Neural progenitor cell (in vitro differentiated cells): ENCODE results near the gene NUTM2G. TPM values are rescaled to one million over a fixed set of nuclear protein-coding genes. Genes with fewer than 3 reads are reported as not detected.
"Not testable (repeated sequence)": the region's sequence is repeated elsewhere in the genome, so short reads cannot be mapped to it uniquely, and the experiment has no call there.

Experiments used
- DNase-seq: peaks from one replicate; pipeline ENCODE4 v3.0.0-alpha.2; 2016; ENCODE audit warnings: low spot score
- H2AFZ ChIP-seq: fragments of 200-600 bp; sonication (generic); replicated peaks from 2 replicates; pipeline ENCODE4 v1.6.1; 2016; ENCODE audit warnings: antibody characterized with exemption
- H3F3A ChIP-seq: fragments of 200-600 bp; sonication (generic); 2 replicates; pipeline ENCODE4 v1.6.1; 2016; ENCODE audit warnings: antibody characterized with exemption, low read depth
- H3K27ac ChIP-seq: fragments of 200-600 bp; sonication (generic); 2 replicates; pipeline ENCODE4 v1.5.1; 2016; ENCODE audit warnings: mild to moderate bottlenecking
- H3K27me3 ChIP-seq: fragments of 200-600 bp; sonication (generic); 2 replicates; pipeline ENCODE4 v1.6.1; 2016; ENCODE audit warnings: mild to moderate bottlenecking, moderate library complexity
- H3K36me3 ChIP-seq: fragments of 200-600 bp; sonication (generic); 2 replicates; pipeline ENCODE4 v1.5.1; 2016
- H3K4me1 ChIP-seq: fragments of 200-600 bp; sonication (generic); 2 replicates; pipeline ENCODE4 v1.6.1; 2016; ENCODE audit warnings: mixed run types
- H3K4me2 ChIP-seq: fragments of 200-600 bp; sonication (generic); 2 replicates; pipeline ENCODE4 v1.6.1; 2016
- H3K4me3 ChIP-seq: fragments of 200-600 bp; sonication (generic); 2 replicates; pipeline ENCODE4 v1.5.1; 2016
- H3K79me2 ChIP-seq: fragments of 200-600 bp; sonication (generic); 2 replicates; pipeline ENCODE4 v1.6.1; 2016; ENCODE audit warnings: low read depth
- H3K9ac ChIP-seq: fragments of 200-600 bp; sonication (generic); 2 replicates; pipeline ENCODE4 v1.6.1; 2016
- H3K9me3 ChIP-seq: fragments of 200-600 bp; sonication (generic); 2 replicates; pipeline ENCODE4 v1.5.1; 2016; ENCODE audit warnings: low read depth
- H4K20me1 ChIP-seq: fragments of 200-600 bp; sonication (generic); 2 replicates; pipeline ENCODE4 v1.6.1; 2016; ENCODE audit warnings: low read depth
- H3K27ac Mint-ChIP-seq: 3 replicates; pipeline ENCODE4 v1.8.0; 2021; ENCODE audit warnings: mixed read lengths
- H3K27me3 Mint-ChIP-seq: 2 replicates; pipeline ENCODE4 v1.8.0; 2022; ENCODE audit warnings: low read depth, mild to moderate bottlenecking, inconsistent platforms, moderate library complexity, mixed read lengths; ENCODE audit not compliant: insufficient read depth
- H3K36me3 Mint-ChIP-seq: 3 replicates; pipeline ENCODE4 v1.8.0; 2021; ENCODE audit warnings: mixed read lengths
- H3K4me1 Mint-ChIP-seq: 3 replicates; pipeline ENCODE4 v1.8.0; 2021; ENCODE audit warnings: mixed read lengths
- H3K4me3 Mint-ChIP-seq: 3 replicates; pipeline ENCODE4 v1.8.0; 2021; ENCODE audit warnings: mild to moderate bottlenecking, moderate library complexity, mixed read lengths
- H3K9me3 Mint-ChIP-seq: 3 replicates; pipeline ENCODE4 v1.8.0; 2020; ENCODE audit warnings: mixed read lengths
- CTCF ChIP-seq: fragments of 200-600 bp; sonication (generic); IDR thresholded peaks from 2 replicates; pipeline ENCODE4 v1.5.1; 2017; ENCODE audit warnings: antibody characterized with exemption, mild to moderate bottlenecking
- EZH2 ChIP-seq: fragments of 200-600 bp; sonication (generic); IDR thresholded peaks from 2 replicates; pipeline ENCODE4 v1.6.1; 2017; ENCODE audit warnings: antibody characterized with exemption, mild to moderate bottlenecking, moderate library complexity
- EZH2phosphoT487 ChIP-seq: fragments of 200-600 bp; sonication (generic); IDR thresholded peaks from 2 replicates; pipeline ENCODE4 v1.6.1; 2017; ENCODE audit warnings: antibody characterized with exemption
- total RNA-seq: library from RNA; depleted of rRNA; stranded (reverse); fragments of >200 nt; gene quantifications from 2 replicates; pipeline ENCODE4 v1.2.3, GENCODE V29; 2015; ENCODE audit warnings: low replicate concordance

NUTM2G gene
- not detected in 2 replicates for total RNA-seq

- not testable (repeated sequence) for H3K4me1 Mint-ChIP-seq, H3K9me3 Mint-ChIP-seq, H4K20me1 ChIP-seq, H3K9ac ChIP-seq, H3K27ac ChIP-seq, H3K4me1 ChIP-seq, H3K36me3 ChIP-seq, H3K4me3 ChIP-seq, H3K27ac Mint-ChIP-seq, DNase-seq, H3F3A ChIP-seq, H2AFZ ChIP-seq, H3K36me3 Mint-ChIP-seq, H3K4me3 Mint-ChIP-seq, H3K4me2 ChIP-seq, H3K9me3 ChIP-seq, H3K27me3 Mint-ChIP-seq, H3K79me2 ChIP-seq, H3K27me3 ChIP-seq
Measured at GRCh38 chr9:96928543-96928942, at the start of gene NUTM2G. NUTM2G (plus strand) TSS chr9:96928843; CDS start chr9:96929025, 182 bp downstream.

- no peaks in the 10 kb centered on the region for H3K4me1 Mint-ChIP-seq
- peaks cover 7% of the 10 kb centered on the region for H3K9me3 Mint-ChIP-seq
Measured at GRCh38 chr9:96883922-96884321, 44.7 kb upstream of the NUTM2G start.

GRCh38 chr9:96884443-96884842 lies 44.2 kb upstream of the NUTM2G start:
- H3K36me3 Mint-ChIP-seq = peaks cover 15% of the 10 kb centered on the region
- TF ChIP-seq EZH2 (no peak), CTCF (no peak), EZH2phosphoT487 (no peak)

More at GRCh38 chr9:96883922-96884321, 44.7 kb upstream of the NUTM2G start:
- H3K9me3 ChIP-seq = no peaks in the 10 kb centered on the region
- no peaks in the 10 kb centered on the region for H3K79me2 ChIP-seq
- Mint-ChIP-seq H3K27ac (no peak overlapping the region), H3K27me3 (no peaks in the 10 kb centered on the region), H3K4me3 (no peak overlapping the region), H3K36me3 (peaks cover 15% of the 10 kb centered on the region)
- H3K9ac ChIP-seq = no peak overlapping the region
- DNase-seq = no peak
- H3K4me1 ChIP-seq = no peaks in the 10 kb centered on the region
- H3F3A ChIP-seq = no peaks in the 10 kb centered on the region
- no peaks in the 10 kb centered on the region for H3K27me3 ChIP-seq
- no peak overlapping the region for H3K4me2 ChIP-seq
- H4K20me1 ChIP-seq = peaks cover 2% of the 10 kb centered on the region
- H3K36me3 ChIP-seq = no peaks in the 10 kb centered on the region
- no peak for TF ChIP-seq EZH2
- TF ChIP-seq EZH2phosphoT487 = no peak
- TF ChIP-seq CTCF = no peak
- H2AFZ ChIP-seq = no peak overlapping the region
- no peak overlapping the region for H3K4me3 ChIP-seq
- H3K27ac ChIP-seq = no peak overlapping the region

GRCh38 chr9:96885424-96885823 lies 43.2 kb upstream of the NUTM2G start:
- Histone ChIP-seq H3K4me2 (no peak overlapping the region), H3K9me3 (no peaks in the 10 kb centered on the region), H3K27me3 (no peaks in the 10 kb centered on the region), H2AFZ (no peak overlapping the region), H3F3A (no peaks in the 10 kb centered on the region), H3K36me3 (no peaks in the 10 kb centered on the region), H3K79me2 (no peaks in the 10 kb centered on the region), H3K4me1 (no peaks in the 10 kb centered on the region), H3K4me3 (no peak overlapping the region), H3K9ac (no peak overlapping the region), H4K20me1 (peaks cover 2% of the 10 kb centered on the region), H3K27ac (no peak overlapping the region)
- Mint-ChIP-seq H3K27me3 (no peaks in the 10 kb centered on the region), H3K36me3 (peaks cover 21% of the 10 kb centered on the region), H3K27ac (no peak overlapping the region), H3K9me3 (peaks cover 7% of the 10 kb centered on the region), H3K4me3 (no peak overlapping the region), H3K4me1 (no peaks in the 10 kb centered on the region)
- TF ChIP-seq EZH2phosphoT487 (no peak), CTCF (no peak), EZH2 (no peak)
- no peak for DNase-seq

More at GRCh38 chr9:96884443-96884842, 44.2 kb upstream of the NUTM2G start:
- Histone ChIP-seq H3K9me3 (no peaks in the 10 kb centered on the region), H3K4me2 (no peak overlapping the region), H3K4me3 (no peak overlapping the region), H3K79me2 (no peaks in the 10 kb centered on the region), H3K36me3 (no peaks in the 10 kb centered on the region), H3F3A (no peaks in the 10 kb centered on the region), H3K4me1 (no peaks in the 10 kb centered on the region), H4K20me1 (peaks cover 2% of the 10 kb centered on the region), H3K9ac (no peak overlapping the region), H3K27me3 (no peaks in the 10 kb centered on the region), H2AFZ (no peak overlapping the region), H3K27ac (no peak overlapping the region)
- no peak for DNase-seq
- Mint-ChIP-seq H3K4me1 (no peaks in the 10 kb centered on the region), H3K9me3 (peaks cover 7% of the 10 kb centered on the region), H3K27me3 (no peaks in the 10 kb centered on the region), H3K27ac (no peak overlapping the region), H3K4me3 (no peak overlapping the region)
